ENCODE results near the gene SRCIN1.
"Not testable (repeated sequence)": the region's sequence is repeated elsewhere in the genome, so short reads cannot be mapped to it uniquely, and the experiment has no call there.

SRCIN1 gene, protein sequence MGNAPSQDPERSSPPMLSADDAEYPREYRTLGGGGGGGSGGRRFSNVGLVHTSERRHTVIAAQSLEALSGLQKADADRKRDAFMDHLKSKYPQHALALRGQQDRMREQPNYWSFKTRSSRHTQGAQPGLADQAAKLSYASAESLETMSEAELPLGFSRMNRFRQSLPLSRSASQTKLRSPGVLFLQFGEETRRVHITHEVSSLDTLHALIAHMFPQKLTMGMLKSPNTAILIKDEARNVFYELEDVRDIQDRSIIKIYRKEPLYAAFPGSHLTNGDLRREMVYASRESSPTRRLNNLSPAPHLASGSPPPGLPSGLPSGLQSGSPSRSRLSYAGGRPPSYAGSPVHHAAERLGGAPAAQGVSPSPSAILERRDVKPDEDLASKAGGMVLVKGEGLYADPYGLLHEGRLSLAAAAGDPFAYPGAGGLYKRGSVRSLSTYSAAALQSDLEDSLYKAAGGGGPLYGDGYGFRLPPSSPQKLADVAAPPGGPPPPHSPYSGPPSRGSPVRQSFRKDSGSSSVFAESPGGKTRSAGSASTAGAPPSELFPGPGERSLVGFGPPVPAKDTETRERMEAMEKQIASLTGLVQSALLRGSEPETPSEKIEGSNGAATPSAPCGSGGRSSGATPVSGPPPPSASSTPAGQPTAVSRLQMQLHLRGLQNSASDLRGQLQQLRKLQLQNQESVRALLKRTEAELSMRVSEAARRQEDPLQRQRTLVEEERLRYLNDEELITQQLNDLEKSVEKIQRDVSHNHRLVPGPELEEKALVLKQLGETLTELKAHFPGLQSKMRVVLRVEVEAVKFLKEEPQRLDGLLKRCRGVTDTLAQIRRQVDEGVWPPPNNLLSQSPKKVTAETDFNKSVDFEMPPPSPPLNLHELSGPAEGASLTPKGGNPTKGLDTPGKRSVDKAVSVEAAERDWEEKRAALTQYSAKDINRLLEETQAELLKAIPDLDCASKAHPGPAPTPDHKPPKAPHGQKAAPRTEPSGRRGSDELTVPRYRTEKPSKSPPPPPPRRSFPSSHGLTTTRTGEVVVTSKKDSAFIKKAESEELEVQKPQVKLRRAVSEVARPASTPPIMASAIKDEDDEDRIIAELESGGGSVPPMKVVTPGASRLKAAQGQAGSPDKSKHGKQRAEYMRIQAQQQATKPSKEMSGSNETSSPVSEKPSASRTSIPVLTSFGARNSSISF

DNA sequence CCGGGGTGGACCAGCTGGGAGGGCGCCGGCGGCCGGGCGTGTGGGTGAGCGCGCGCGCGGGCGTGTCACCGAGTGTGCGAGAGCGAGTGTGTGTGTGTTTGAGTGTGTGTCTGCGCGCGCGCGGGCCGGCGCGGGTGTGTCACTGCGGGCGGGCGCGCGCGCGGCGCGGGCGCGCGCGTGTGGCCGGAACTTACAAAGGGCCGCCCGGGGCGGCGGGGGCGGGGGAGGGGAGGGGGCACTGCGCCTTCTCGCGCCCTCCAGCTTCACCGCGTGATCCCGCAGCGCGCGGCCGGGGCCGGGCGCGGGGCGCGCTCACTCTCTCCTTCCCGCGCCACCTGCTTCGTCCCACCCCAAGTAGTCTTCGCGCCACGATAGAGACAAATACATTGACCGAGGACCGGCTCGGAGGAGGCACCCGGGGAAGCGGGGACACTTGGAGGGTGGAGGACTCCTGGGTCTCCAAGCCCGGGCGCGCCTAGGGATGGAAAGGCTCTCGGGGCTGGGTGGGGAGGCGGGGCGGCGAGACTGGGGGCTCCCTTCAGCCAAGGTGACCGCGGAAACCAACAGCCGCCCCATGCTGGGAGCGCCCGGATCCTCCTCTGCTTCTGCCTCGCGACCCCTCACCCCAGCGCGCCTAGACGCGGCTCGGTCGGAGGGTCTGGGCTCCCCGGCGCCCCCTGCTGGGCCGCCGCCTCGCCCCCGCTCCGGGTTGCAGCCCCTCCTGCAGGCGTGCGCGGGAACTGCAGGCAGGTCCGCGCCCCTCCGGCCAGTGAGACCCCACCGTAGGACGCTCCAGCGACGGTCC, at the start of gene SRCIN1:
SRCIN1 (minus strand) TSS at position 112 of the 805 bp plus-strand sequence. CDS start 247 bp downstream, outside the sequence.
- peak; percentile 79 for DNase-seq

DNA sequence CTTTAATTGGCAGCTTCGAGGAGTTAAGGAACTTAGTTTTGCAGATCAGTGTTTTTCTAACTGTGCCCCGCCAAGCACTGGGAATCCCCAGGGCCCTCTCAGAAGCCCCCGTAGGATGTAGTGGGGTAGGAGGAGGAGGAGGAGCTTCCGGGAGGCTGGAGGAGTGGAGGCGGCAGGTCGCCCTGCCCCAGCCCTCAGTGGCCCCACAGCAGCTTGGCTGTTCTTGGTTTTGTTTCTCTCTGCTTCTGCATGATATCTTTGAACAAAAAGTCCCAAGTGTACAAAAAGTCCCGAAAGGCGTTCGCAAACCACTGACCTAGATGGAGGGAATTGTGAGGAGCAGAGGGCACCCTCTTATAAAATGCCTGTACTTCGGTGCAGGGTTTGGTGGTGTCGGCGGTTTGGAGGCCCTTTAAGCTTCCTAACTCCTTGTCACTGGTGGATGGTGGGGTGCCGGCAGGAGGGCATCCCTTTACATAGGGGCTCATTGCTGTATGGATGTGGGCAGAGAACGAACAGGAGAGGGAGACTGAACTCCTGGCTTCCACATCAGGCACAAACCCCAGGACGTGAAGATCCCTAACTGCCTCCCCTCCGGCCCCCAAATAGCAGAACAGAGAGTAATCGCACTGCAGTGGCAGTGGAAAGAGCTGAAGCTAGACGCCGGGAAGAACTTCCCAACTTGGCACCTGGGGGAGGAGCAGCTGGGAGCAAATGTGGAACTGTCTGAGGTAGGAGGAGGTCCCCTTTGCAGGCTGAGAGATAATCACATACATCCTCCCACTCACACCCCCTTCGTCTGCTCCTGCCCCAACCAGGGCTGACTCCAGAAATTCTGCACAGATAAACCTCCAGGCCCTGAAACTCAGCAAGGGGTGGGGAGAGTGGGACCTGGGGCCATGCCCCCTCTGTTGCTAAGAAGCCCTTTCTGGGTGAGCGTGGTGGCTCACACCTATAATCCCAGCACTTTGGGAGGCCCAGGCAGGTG, 49.0 kb upstream of the SRCIN1 start:
- DNase-seq: no peak

DNA sequence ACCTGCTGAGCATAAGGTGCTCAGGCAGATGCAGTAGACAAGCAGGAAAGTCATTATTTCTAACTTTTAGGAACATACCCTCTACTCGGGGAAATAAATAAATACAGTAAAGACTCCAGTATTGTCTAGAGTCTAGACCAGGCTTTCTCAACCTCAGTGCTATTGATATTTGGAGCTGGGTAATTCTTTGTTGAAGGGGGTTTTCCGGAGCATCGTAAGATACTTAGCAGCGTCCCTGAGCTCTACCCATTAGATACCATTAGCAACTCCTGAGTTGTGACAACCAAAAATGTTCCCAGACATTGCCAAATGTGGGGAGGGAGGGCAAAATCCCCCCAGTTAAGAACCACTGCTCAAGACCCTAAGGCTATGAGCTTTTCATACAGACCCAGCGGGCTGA, 47.9 kb upstream of the SRCIN1 start:
- DNase-seq: no peak

DNA sequence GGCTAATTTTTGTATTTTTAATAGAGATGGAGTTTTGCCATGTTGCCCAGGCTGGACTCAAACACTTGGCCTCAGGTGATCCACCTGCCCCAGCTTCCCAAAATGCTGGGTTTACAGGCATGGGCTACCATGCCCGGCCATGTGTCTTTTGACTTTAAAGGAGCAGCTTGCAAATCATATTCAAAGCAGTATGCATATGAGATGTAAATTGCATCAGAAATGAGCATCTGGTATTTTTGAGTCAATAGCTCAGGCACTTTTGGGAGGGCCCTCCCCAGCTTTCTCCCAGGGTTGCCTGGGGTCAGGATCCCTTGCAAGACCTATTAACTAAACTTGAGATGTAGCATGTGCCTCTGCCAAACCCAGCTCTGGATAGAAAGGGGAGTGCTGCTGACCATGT, 47.5 kb upstream of the SRCIN1 start:
- no peak for DNase-seq

DNA sequence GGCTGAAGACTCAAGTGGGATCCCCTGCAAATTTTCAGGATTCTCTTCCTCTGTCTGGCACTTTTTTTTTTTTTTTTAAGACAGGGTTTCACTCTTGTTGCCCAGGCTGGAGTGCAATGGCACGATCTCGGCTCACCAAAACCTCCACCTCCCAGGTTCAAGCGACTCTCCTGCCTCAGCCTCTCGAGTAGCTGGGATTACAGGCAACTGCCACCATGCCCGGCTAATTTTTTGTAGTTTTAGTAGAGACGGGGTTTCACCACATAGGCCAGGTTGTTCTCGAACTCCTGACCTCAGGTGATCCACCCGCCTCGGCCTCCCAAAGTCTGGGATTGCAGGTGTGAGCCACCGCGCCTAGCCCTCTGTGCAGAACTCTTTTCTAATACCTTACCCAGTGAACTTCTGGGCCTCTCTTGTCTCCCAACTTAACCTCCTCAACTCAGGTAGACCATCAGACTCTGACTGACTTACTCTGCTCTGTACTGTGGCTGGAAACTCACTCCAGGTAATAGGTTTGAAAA, 45.0 kb upstream of the SRCIN1 start:
- peak; percentile 32 for DNase-seq

DNA sequence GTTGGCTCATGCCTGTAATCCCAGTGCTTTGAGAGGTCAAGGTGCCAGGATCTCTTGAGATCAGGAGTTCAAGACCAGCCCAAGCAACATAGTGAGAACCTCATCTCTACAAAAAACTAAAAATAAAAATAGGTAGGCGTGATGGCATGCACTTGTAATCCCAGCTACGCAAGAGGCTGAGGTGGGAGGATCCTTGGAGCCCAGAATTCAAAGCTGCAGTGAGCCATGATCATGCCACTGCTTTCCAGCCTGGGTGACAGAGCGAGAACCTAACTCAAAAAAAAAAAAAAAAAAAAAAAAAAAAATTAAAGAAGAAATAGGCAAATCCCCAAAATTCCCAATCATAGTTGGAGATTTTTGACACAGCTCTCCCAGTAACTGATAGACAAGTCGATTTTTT, 32.2 kb upstream of the SRCIN1 start:
- no peak for DNase-seq

DNA sequence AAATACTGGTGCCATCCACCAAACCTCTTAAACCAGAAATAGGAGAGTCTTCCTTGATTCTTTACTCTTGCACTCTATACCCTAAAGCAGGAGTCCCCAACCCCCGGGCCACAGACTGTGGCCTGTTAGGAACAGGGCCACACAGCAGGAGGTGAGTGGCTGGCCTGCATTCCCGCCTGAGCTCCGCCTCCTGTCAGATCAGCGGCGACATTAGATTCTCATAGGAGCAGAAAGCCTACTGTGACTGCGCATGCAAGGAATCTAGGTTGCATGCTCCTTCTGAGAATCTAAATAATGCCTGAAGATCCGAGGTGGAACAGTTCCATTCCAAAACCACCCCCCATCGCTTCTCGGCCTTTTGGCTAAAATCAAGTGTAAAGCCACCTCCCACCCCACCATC, 30.3 kb upstream of the SRCIN1 start:
- DNase-seq: no peak

DNA sequence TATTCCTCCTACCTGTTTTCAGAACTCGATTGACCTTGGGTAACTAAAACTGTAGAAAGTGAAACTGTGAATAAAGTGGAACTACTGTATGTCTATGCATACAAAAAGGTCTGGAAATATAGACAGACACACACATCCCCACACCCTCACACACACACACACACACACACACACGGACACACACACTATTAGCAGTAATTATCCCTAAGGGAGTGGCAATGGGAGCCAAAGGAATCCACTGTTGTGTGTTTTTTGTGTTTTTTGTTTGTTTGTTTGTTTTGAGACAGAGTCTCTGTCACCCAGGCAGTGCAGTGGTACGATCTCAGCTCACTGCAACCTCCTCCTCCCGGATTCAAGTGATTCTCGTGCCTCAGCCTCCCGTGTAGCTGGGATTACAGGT, 26.6 kb upstream of the SRCIN1 start:
- DNase-seq: no peak

DNA sequence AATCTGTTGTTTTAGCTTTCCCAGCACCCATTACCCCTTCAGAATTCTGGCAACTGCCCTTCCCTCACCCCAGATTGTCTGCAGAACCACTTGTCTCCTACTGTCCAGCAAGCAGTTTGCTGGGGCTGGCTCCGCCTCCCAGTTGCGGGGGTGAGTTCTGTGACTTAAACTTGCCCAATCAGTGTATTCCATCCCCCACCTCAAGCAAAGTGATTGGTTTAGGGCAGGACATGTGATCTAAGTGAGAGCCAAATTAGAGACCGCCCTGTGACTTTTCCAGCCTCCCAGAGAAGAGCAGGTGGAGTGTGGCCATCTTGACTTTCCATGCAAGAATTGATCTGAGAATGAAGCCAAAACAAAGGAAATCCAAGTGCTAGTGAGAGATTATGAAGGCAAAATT, 22.7 kb upstream of the SRCIN1 start:
- DNase-seq: no peak

DNA sequence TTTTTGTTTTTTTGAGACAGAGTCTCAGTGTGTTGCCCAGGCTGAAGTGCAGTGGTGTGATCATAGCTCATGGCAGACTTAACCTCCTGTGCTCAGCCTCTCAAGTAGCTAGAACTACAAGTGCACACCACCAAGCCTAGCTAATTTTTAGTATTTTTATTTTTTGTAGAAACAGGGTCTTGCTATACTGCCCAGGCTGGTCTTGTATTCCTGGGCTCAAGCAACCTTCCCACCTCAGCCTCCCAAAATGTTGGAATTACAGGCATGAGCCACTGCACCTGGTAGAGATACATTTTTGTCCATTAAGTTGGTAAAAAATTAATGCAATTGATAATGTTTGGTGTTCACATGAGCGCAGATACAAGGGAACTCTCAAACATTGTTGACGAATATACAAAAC, 22.2 kb upstream of the SRCIN1 start:
- DNase-seq: no peak

DNA sequence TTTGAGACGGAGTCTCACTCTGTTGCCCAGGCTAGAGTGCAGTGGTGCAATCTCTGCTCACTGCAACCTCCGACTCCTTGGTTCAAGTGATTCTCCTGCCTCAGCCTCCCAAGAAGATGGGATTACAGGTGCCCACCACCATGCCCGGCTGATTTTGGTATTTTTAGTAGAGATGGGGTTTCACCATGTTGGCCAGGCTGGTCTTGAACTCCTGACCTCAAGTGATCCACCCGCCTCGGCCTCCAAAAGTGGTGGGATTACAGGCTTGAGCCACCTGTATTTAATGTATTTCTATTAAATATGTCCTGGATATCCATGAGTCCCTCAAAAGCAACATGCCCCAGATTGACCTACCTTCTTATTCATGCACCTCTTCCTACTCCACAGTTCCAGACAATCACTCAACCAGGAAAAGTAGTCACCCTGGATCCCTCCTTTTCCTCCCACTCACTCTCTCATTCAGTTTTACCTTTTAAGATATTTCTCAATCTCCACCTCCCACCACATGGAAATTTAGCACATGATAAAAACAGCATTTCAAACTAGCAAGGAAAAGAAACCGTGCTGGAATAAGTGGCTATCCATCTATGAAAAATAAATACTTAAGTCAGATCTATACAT, 21.0 kb upstream of the SRCIN1 start:
- DNase-seq: not testable (repeated sequence)

DNA sequence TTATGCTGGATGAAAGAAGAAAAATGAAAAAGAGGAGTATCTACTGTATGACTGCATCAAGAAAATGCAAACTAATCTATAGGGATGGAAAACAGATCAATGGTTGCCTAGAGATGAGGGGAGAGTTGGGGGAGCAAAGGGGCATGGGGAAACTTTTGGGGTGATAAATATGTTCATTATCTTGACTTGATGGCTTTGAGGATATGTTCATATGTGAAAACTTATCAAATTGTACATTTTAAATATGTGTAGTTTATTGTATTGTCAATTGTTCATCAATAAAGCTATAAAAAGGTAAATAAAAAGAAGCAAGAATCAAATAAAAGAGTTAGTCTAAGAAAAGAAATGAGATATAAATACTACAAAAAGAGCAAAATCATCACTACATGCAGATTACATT, 19.7 kb upstream of the SRCIN1 start:
- no peak for DNase-seq

DNA sequence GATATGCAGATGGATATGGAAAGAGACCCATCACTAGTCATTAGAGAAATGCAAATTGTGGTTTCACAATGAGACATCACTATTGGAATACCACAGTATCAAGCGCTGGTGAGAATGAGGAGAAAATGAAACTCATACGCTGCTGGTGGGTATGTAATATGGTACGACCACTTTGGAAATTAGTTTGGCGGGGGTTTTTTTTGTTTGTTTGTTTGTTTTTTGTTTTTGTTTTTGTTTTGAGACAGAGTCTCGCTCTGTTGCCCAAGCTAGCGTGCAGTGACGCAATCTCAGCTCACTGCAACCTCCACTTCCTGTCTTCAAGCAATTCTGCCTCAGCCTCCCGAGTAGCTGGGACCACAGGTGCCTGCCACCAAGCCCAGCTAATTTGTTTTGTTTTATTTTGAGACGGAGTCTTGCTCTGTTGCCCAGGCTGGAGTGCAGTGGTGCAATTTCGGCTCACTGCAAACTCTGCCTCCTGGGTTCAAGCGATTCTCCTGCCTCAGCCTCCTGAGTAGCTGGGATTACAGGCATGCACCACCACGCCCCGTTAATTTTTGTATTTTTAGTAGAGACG, 19.1 kb upstream of the SRCIN1 start:
- DNase-seq: not testable (repeated sequence)

DNA sequence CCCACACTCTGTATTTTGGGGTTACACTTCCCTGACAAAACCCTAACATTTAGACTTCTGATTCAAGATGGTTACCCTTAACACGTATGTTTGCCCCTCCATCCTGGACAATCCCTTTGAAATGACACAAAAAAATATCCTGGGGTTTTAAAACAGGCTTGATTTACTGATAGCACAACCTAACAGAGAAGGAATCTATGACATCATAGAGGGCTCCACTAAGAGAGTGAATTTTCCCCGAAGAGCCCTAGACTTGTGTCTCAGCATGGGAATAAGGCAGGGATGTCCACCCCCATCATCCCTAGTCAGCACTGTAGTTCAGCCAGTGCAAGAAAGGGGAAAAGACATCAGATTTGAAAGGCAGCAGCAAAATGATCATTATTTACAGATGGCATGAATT, 15.8 kb upstream of the SRCIN1 start:
- no peak for DNase-seq

DNA sequence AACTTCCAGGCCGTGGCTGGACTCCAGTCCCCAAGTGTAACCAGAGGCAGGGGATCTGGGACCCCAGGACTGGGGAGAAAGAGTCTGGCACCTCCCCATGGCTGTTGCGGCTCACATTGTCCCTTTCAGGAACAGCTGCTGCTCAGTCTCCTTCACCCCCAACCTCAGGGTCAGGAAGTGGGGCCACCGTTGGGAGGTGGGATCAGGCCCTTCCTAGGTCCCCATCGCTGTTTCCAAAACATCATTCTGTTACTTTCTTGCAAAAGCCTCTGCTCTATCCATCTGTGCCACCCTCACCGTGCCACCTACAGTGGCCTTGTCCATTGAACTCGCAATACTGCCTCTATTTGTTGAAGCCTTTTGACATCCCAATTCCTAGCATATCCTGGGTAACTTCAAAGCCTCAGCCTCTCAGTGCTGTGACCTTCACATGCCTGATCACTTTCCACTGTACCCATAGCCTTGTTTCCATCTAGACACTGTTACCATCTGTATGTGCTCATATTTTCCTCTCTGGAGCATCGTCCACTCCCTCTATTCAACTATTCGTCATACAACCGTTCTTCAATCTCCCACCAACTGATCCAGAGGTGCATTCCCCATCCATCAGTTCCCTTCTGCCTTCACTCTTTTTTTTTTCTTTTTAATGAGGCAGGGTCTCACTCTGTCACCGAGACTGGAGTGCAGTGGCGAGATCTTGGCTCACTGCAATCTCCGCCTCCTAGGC, 15.0 kb upstream of the SRCIN1 start:
- DNase-seq: no peak

DNA sequence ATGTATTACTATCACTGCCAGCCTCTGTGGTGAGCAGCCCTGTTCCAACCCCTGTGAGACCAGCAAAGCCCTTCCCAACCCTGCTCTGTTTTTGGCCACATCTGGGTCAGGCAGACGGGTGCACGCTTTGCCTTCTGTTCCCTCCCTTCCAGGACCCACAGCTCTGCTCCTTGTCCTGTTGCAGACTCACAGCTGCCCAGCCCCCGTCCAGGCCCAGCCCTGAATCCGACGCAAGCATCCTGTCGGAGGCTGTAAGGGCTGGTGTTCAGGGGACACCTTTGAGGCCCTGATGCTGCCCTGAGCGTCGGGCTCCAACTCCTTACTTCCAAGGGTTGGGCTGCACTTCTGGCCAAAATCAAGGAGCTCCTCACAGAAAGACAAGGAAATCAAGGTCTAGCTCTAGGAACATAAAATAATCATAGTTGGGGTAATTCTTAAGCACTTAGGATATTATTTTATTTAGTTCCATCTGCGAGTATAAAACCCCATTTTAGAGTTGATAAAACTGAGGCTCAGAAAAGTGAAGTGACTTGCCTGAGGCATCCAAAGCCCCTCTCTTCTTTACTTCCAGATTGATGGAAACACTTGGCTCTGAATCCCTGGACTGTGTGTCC, 14.3 kb upstream of the SRCIN1 start:
- no peak for DNase-seq

DNA sequence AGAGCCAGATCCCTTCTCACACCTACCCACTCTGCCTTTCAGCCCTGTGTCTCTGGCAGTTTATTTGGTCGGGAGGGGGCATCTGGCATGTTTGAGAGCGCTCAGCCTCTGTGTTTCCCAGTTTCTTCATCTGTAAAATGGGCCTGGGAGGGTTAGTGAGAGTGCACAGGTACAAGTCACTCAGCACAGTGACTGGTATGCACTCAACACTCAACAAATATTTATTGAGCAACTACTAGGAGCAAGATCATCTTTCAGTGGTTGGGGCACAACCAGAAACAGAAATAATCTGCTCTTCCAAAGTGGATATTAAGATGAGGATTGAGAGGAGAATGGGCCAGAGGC, 13.7 kb upstream of the SRCIN1 start:
- no peak for DNase-seq

DNA sequence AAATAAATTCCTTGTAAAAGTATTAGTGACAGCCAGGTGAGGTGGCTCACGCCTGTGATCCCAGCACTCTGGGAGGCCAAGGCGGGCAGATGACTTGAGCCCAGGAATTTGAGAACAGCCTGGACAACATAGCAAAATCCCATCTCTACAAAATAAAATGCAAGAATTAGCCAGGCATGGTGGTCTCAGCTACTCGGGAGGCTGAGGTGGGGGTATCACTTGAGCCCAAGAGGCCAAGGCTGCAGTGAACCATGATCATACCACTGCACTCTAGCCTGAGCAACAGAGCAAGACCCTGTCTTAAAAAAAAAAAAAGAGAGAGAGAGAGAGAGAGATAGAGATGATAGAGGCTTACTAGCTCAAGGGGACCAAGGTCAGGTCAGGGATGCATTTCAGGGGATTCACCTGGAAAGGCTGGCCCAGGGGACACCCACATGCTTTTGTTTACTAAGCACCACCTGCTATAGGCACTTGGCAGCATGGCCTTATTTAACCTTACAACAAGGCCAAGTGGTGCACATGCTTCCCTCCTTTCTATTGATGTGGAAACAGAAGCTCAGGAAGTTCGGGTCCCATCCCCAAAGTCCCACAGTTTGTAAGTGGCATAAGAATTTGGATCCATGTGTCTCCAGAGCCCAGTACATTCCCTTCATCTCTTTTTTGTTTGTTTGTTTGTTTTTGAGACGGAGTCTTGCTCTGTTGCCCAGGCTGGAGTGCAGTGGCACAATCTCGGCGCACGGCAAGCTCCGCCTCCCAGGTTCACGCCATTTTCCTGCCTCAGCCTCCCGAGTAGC, 12.4 kb upstream of the SRCIN1 start:
- no peak for DNase-seq

Data from activated CD8-positive, alpha-beta memory T cell treated with anti-CD3 and anti-CD28 coated beads for 24 hours (primary cell).